OCI-LY1 (cell line): ENCODE measurements around the gene CLSTN3.

Source experiments
- CTCF ChIP-seq: fragments of 200-600 bp; sonication (generic), shearing (Covaris generic); IDR thresholded peaks from 2 replicates; pipeline ENCODE4 v1.5.1; 2017; ENCODE audit warnings: mild to moderate bottlenecking, antibody characterized with exemption, low read length, moderate library complexity, mixed read lengths
- EZH2 ChIP-seq: fragments of 200-600 bp; sonication (generic), shearing (Covaris generic); IDR thresholded peaks from 2 replicates; pipeline ENCODE4 v1.8.0; 2017; ENCODE audit warnings: borderline replicate concordance, mixed run types, mild to moderate bottlenecking, antibody characterized with exemption, low read length, moderate library complexity, mixed read lengths

GRCh38 chr12:7162691-7163114 lies 32.5 kb downstream of the CLSTN3 start:
- TF ChIP-seq CTCF, result no peak
- TF ChIP-seq EZH2, result no peak
